Caco-2 (cell line): ENCODE measurements around the gene NDUFB8. TPM values are rescaled to one million over a fixed set of nuclear protein-coding genes. Genes with fewer than 3 reads are reported as not detected.

Experiments used
- BruUV-seq: library from RNA; stranded (reverse); fragments of 400-500 nt; replicated peaks from 2 replicates; lab custom pipeline; 2021; lab: Mats Ljungman, UMichigan
- CTCF ChIA-PET: fragments of 300-600 bp; sonication (Branson Sonifier 250); formaldehyde crosslinking; loops from one replicate; lab custom pipeline; 2022; ENCODE audit warnings: antibody characterized with exemption; lab: Charles Lee
- POLR2A ChIA-PET: fragments of 300-600 bp; sonication (Branson Sonifier 250); formaldehyde crosslinking; loops from one replicate; lab custom pipeline; 2022; ENCODE audit warnings: antibody characterized with exemption; lab: Charles Lee
- DNase-seq, 2 experiments: peaks; one replicate each; pipeline versions ENCODE4 v3.0.0 to v3.0.0-alpha.2; 2020 to 2022
- H3K27me3 ChIP-seq: replicated peaks from 2 replicates; pipeline ENCODE4 v1.6.0; 2011; ENCODE audit warnings: low read length; ENCODE audit not compliant: control insufficient read depth, insufficient read depth
- H3K36me3 ChIP-seq: 2 replicates; pipeline ENCODE4 v1.5.1; 2011; ENCODE audit warnings: low read length; ENCODE audit not compliant: control insufficient read depth, insufficient read depth
- H3K4me1 ChIP-seq: fragments of 250-450 bp; sonication (Bioruptor Pico); 2 replicates; pipeline ENCODE4 v1.5.1; 2020; ENCODE audit warnings: mild to moderate bottlenecking
- H3K4me3 ChIP-seq: 2 replicates; pipeline ENCODE4 v1.5.1; 2011; ENCODE audit warnings: low read depth, mild to moderate bottlenecking, control low read depth, low read length
- H3K9me3 ChIP-seq: fragments of 250-450 bp; sonication (Bioruptor Pico); 2 replicates; pipeline ENCODE4 v1.5.1; 2020; ENCODE audit warnings: mild to moderate bottlenecking, moderate library complexity
- H3K27ac Mint-ChIP-seq: one replicate; pipeline ENCODE4 v1.8.0; 2022; ENCODE audit warnings: mixed read lengths; ENCODE audit not compliant: unreplicated experiment
- H3K27me3 Mint-ChIP-seq: one replicate; pipeline ENCODE4 v1.8.0; 2022; ENCODE audit warnings: mixed read lengths; ENCODE audit not compliant: insufficient read depth, unreplicated experiment
- H3K36me3 Mint-ChIP-seq: one replicate; pipeline ENCODE4 v1.8.0; 2022; ENCODE audit warnings: mild to moderate bottlenecking, mixed read lengths; ENCODE audit not compliant: insufficient read depth, unreplicated experiment
- H3K4me1 Mint-ChIP-seq: one replicate; pipeline ENCODE4 v1.8.0; 2022; ENCODE audit warnings: low read depth, mixed read lengths; ENCODE audit not compliant: unreplicated experiment
- H3K4me3 Mint-ChIP-seq: one replicate; pipeline ENCODE4 v1.8.0; 2022; ENCODE audit warnings: mild to moderate bottlenecking, moderate library complexity, mixed read lengths; ENCODE audit not compliant: unreplicated experiment
- H3K9me3 Mint-ChIP-seq: one replicate; pipeline ENCODE4 v1.8.0; 2022; ENCODE audit warnings: mixed read lengths; ENCODE audit not compliant: unreplicated experiment
- CTCF ChIP-seq, 2 experiments: fragments of 200-600 bp in 1 of 2; IDR thresholded peaks; 1 replicate in 1 of 2; 2 replicates in 1 of 2; pipeline versions ENCODE4 v1.5.1 to v1.8.0; 2011 to 2022; ENCODE audit warnings: antibody characterized with exemption in 1 of 2, control low read depth in 1 of 2, inconsistent platforms in 1 of 2, low read depth in 1 of 2, low read length in 1 of 2, mild to moderate bottlenecking in 1 of 2, moderate library complexity in 1 of 2; ENCODE audit not compliant: insufficient read depth in 1 of 2, severe bottlenecking in 1 of 2, unreplicated experiment in 1 of 2
- intact Hi-C: fragments of 100-400 bp; cut with micrococcal nuclease; formaldehyde crosslinking; loops from one replicate; pipeline ENCODE4 v1.10.0; 2022; ENCODE audit not compliant: unreplicated experiment
- total RNA-seq: library from RNA; stranded (reverse); gene quantifications from 2 replicates; pipeline ENCODE4 v1.2.3, GENCODE V29; 2022

Gene NDUFB8
- total RNA-seq, 1 experiment from 2014 or later = 249 TPM

GRCh38 chr10:100520811-100521210, 8.9 kb downstream of the NDUFB8 start:
- intact Hi-C loops = no loop called here
- Mint-ChIP-seq H3K4me3 (no peak overlapping the region), H3K36me3 (peaks cover 11% of the 10 kb centered on the region), H3K27ac (no peak overlapping the region), H3K4me1 (no peaks in the 10 kb centered on the region), H3K27me3 (no peaks in the 10 kb centered on the region), H3K9me3 (no peaks in the 10 kb centered on the region)
- no peaks in the 10 kb centered on the region for H3K27me3 ChIP-seq
- H3K9me3 ChIP-seq = no peaks in the 10 kb centered on the region
- no TSS peak for BruUV-seq
- CTCF ChIA-PET = interaction anchor here (0.7 to 0.9 kb wide), 2 partner anchors 9 to 15 kb away, joined by 5 to 6 read pairs; partner anchors contain the start of gene HIF1AN
- H3K4me1 ChIP-seq = no peaks in the 10 kb centered on the region
- TF ChIP-seq CTCF (IDR thresholded peaks at IDR 0.05; ENCODE audit: insufficient read depth in 1 of 2, low read depth in 1 of 2, low read length in 1 of 2, severe bottlenecking in 1 of 2, unreplicated experiment in 1 of 2) = no peak
- DNase-seq = no peak
- POLR2A ChIA-PET = no interaction called here
- H3K4me3 ChIP-seq = no peak overlapping the region
- no peaks in the 10 kb centered on the region; the same call in 1 of the 2 replicates for H3K36me3 ChIP-seq

- H3K36me3 ChIP-seq = no peaks in the 10 kb centered on the region; the same call in 1 of the 2 replicates
- no peaks in the 10 kb centered on the region for H3K27me3 ChIP-seq
- H3K9me3 ChIP-seq = no peaks in the 10 kb centered on the region
- Mint-ChIP-seq H3K36me3 (peaks cover 6% of the 10 kb centered on the region), H3K9me3 (no peaks in the 10 kb centered on the region), H3K27ac (no peak within 1 kb of the TSS), H3K27me3 (no peaks in the 10 kb centered on the region), H3K4me3 (no peak within 1 kb of the TSS), H3K4me1 (no peaks in the 10 kb centered on the region)
- no peak for DNase-seq
- no peaks in the 10 kb centered on the region for H3K4me1 ChIP-seq
- H3K4me3 ChIP-seq = no peak within 1 kb of the TSS
- BruUV-seq = no TSS peak
- intact Hi-C loops = no loop called here
- TF ChIP-seq CTCF (IDR thresholded peaks at IDR 0.05; ENCODE audit: insufficient read depth in 1 of 2, low read depth in 1 of 2, low read length in 1 of 2, severe bottlenecking in 1 of 2, unreplicated experiment in 1 of 2) = no peak
- ChIA-PET CTCF (interaction anchor here (0.5 to 2.0 kb wide), 36 partner anchors 7 to 369 kb away, joined by 3 to 49 read pairs (median 5); partner anchors contain the start of genes HIF1AN, NDUFB8 and SCD), POLR2A (interaction anchor here (0.8 to 1.1 kb wide), 2 partner anchors 16 to 18 kb away, joined by 3 to 11 read pairs; partner anchors contain the start of gene HIF1AN)
These were observed 10.2 kb downstream of the NDUFB8 start, which contains the start of gene SEC31B for GRCh38 chr10:100519311-100520051. SEC31B (minus strand) TSS chr10:100519861; CDS start chr10:100516952, 2,909 bp downstream.

- Histone ChIP-seq H3K4me1 (no peaks in the 10 kb centered on the region), H3K9me3 (no peaks in the 10 kb centered on the region), H3K4me3 (no peak overlapping the region), H3K36me3 (no peaks in the 10 kb centered on the region; the same call in 1 of the 2 replicates), H3K27me3 (no peaks in the 10 kb centered on the region)
- intact Hi-C loops = loop anchor here (1.0 kb wide), 1 partner anchor 86 kb away; no protein-coding TSS in a partner anchor
- H3K4me3 Mint-ChIP-seq = no peak overlapping the region
- TF ChIP-seq CTCF (IDR thresholded peaks at IDR 0.05; ENCODE audit: insufficient read depth in 1 of 2, low read depth in 1 of 2, low read length in 1 of 2, severe bottlenecking in 1 of 2, unreplicated experiment in 1 of 2) = peak; percentile 58 to 70
- no peak overlapping the region for H3K27ac Mint-ChIP-seq
- CTCF ChIA-PET = interaction anchor here (0.5 to 2.0 kb wide), 38 partner anchors 8 to 370 kb away, joined by 3 to 49 read pairs (median 4); partner anchors contain the start of genes HIF1AN, NDUFB8 and SCD
- H3K27me3 Mint-ChIP-seq = no peaks in the 10 kb centered on the region
- no peaks in the 10 kb centered on the region for H3K9me3 Mint-ChIP-seq
- no TSS peak for BruUV-seq
- DNase-seq = peak; percentile 52 to 66
- POLR2A ChIA-PET = interaction anchor here (0.8 to 1.1 kb wide), 2 partner anchors 17 kb away, joined by 3 to 11 read pairs; partner anchors contain the start of gene HIF1AN
- H3K4me1 Mint-ChIP-seq = no peaks in the 10 kb centered on the region
- peaks cover 2% of the 10 kb centered on the region for H3K36me3 Mint-ChIP-seq
These were observed 10.9 kb downstream of the NDUFB8 start for GRCh38 chr10:100518761-100519241.
